ENCODE results near the gene EFCAB6.

The EFCAB6 gene

GRCh38 chr22:43828998-43829782 is 17.1 kb upstream of the EFCAB6 start:
- ATAC-seq: no peak

DNA sequence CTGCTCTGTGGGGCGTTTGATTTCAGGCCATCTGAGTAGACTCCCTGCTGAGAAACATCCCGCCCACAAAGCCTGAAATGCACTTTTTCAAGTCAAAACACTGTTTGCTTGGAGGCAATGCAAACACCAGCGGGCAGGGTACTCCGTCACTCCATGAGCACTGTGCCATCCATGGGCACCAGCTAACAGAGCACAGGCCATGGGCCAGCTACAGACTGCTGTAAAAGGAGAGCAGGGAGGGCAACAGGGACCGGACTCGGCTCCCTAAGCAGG is 16.6 kb upstream of the EFCAB6 start:
- ATAC-seq: no peak

DNA sequence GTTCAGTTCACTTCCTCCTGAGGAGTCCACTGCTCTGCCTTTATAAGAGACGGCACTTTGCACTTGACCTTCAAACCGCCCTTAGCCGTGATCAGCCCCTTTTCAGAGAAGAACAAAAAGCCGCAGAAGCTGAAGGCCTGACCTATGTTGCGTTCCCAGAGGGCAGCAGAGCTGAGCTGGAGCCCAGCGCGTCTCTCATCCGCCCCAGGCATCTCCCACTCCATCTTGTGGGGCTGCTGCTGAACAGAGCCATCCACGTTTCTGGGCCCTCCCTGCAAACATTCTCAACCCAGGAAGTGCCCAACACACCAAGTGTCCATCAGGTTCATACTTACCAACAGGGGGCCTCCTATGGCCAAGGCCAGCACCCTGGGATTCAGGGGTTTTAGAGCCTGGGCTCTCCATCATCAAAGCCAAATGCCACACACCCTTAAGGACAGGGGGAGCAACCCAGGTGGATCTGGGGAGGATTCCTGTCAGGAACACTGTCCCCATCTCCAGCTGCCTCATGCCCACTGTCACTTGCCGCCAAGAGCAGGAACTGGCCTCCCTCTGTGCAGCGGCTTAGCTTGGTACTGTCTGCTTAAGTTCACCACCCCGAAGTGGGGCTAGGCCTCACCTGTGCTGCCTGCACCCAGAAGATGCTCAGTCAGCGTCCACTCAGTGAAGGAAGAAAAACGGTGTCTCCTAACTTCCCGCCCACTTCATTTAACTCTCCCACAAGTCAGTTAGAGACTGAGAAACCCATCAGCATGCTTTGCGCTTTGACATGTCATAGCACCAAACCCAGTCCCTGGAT is 16.0 kb upstream of the EFCAB6 start:
- ATAC-seq: no peak

GRCh38 chr22:43827003-43827735 is 15.1 kb upstream of the EFCAB6 start:
- no peak for ATAC-seq

DNA sequence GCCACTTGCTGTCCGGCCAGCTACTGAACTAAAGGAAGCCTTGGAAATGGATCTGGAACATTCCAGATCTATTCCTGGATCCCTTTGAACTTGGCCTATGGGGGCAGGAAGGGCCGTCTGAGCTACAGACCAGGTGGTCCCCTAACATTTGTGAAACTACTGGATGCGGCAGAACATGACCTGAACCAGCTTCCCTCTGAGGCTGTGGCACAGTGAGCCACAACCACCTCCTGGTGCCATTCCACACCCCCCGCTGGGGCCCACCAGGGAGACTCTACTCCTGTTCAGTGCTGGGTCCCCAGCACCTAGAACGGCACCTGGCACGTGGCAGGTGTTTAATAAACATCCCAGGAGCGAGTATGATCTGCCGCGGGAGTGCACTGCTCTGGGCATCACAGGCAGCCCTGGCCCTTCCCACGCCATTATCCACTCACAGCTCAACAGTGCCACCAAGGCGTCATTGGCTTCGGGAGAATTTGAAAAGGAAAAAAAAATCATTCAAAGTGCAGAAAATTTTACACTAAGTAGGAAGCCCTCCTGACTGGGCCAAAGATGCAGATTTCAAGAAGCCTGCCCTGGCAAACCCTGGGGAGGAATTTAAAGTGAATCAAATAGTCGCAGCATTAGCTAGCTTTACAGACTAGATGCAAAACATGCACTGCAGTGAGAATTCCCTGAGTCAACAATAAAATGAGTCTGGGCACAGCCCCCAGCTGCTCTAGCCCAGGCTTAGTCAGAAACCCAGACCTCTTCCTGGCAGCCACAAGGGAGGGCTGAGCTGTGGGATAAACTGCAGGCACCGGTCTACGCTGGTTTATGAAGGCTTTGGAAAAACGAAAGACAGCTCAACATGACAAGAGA is 14.3 kb upstream of the EFCAB6 start:
- ATAC-seq: no peak

GRCh38 chr22:43825651-43826050 is 13.5 kb upstream of the EFCAB6 start:
- ATAC-seq: no peak

DNA sequence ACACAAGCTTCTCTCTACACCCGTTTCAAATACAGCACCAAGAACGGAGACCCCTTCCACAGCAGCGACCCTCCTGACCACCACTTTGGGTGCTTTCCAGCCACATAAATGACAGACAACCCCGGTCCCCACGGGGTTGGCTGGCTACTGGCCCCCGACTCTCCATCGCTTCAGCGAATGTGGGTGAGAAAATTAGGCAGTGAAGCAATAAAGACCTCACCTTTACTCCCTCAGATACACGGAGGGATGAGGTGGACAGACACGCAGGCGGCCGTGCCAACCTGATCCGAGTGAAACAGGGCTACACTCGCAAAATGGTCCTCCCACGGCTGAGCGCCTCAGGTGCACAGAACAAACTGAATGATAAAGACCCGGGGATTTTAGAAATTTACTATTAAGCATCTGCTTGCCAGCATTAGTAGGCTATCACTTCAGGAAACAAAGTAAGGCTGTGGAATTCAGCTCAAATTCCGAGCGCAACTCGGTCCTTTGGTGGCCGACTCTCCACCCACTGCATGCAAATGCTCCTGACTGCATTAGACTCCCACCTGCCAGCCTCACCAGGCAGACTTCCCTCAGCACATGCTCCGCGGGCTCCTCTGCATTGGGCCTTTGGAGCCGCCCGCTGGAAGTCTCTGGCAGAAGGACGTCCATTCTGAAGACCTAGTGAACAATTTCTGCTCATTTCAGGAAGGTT is 12.8 kb upstream of the EFCAB6 start:
- no peak for ATAC-seq

DNA sequence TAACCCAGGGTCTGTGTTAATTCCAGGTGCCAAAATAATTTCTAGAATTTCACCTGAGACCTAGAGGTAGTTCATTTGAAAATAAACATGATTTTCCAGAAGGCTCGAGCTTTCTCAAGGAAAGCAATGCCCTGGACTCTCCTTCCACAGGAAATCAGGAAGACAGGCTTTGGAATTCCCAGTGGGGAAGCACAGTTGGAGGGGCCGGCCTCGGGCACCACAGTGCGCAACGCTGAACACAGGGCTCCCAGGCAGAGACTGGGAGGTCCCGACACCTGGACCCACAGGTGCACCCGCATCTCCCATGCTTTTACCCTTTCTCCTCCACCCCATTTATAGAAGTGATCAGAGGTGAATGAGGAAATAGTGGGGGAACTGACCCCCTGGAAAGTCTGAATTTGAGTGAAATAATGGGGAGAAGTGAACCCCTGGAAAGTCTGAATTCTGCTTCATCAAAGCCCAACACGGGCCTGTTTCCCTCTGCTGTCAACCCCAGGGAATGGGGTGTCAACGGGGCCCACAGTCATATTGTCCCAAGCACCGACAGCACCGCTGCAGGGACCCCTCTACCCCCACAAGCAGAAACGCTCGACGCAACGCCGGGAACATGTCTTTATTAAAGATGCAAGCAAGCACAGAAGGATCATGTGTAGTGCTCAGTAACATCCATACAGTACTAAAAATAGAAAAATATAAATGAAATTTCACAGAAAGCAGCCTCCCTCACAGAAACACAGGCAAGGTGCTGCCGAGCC is 12.0 kb upstream of the EFCAB6 start:
- no peak for ATAC-seq

- ATAC-seq: no peak
Observed at GRCh38 chr22:43823353-43823908, 11.3 kb upstream of the EFCAB6 start.

DNA sequence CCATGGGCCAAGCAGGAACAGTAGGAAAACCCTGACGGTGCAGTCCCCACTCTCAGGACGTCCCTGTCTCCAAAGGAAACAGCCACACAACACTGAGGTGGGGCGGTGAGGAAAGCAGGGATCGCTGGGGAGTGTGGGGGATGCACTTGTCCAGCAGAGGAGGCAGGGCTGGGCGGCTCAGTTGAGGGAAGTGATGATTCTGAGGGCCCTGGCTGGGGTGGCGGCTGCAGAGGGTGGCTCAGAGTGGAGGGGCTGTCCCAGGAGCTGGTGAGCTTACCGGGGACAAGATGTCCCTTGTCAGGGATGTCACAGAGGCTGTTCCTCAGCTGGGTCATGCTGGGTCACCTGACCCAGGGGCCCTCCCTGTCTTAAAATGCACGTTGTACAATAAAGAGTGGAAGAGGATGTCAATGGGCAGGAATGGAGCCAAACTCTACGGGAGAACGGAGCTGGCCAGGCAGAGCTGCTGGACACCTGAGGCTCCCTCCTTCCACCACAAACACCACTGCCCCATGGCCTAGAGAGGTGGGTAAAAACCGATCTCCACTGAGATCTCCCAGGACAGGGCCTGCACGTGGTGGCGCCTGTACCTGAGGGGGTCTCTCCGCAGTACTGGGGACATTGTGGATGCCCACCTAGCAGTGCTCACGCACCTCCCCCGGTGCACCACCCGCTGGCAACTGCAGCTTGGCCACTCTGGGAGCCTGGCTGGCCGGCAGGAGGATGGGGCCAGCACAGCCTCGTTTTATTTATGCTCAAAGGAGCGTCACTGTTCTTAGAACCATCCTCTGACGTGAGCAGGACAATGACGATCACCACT is 9.7 kb upstream of the EFCAB6 start:
- ATAC-seq: no peak

DNA sequence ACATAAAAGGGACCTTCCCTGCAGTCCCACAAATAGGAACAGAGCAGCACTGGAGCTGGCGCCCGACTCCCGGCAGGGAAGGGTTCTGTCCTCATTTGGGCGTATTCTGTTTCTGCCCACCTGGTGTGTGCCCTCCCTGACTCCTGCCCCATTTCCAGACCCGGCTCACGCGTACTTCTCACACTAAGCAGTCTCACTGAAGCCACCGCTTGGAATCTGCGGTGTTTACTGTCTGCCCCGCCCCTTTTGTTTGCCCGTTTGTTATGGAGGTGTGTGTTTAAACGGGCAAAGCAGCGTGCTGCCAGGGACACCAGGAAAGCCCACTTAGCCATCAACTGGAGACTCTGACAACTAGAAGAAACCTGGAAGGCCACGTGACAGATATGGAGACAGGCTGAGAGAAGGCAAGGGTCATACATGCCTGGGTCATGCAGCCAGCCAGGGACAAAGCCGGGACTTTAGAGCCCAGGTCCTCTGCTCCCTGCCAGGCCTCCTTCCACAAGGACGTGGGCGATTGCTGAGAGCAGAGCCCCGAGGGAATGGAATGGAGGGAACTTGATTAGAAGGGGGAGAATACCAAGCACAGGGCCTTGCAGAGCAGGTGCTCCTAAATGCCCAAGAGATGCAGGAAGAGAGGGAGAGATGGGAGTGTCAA is 8.7 kb upstream of the EFCAB6 start:
- ATAC-seq: no peak

- ATAC-seq: no peak
Observed at GRCh38 chr22:43819931-43820640, 8.0 kb upstream of the EFCAB6 start.

DNA sequence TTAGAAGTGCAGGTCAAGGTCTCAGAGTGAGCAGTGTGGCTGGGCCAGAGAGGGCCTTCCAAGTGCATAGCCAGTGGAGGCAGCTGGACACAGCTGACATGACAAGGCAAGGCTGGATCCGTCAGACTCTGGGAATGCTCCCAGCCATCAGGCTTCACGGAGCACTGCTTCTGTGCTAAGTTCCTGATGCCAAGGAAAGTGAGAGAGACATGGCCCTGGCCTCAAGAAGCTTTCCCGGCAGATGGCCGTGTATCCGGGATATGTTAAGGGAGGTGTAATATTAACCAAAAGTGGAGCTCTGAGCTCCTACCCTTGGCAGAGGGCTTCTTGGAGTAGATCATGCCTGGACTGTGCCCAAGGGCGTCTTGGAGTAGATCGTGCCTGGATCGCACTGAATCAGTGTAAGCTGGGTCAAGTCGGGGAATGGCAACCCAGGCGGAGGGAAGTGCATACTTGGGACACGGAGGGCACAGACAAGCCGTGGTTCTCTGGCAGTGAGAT is 7.4 kb upstream of the EFCAB6 start:
- no peak for ATAC-seq

DNA sequence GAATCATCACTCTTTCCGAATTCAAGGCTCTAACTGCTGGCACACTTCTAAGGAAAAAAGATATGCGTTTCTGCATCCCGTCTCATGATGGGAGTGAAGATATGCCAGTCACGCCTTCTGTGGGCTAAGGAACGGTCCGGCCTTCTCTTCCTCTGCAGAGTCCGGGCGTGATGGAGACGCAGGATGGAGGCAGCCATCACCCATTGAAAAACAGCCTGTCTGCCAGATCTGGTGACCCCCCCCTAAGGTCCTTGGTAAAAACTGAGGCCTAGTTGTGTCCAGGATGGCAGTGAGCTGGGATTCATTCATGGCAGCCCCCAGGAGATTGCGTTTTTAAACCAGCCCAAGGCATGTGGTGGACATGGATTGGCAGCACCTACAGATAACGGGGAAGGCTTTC is 6.9 kb upstream of the EFCAB6 start:
- no peak for ATAC-seq

GRCh38 chr22:43817402-43817801 is 5.3 kb upstream of the EFCAB6 start:
- no peak for ATAC-seq

DNA sequence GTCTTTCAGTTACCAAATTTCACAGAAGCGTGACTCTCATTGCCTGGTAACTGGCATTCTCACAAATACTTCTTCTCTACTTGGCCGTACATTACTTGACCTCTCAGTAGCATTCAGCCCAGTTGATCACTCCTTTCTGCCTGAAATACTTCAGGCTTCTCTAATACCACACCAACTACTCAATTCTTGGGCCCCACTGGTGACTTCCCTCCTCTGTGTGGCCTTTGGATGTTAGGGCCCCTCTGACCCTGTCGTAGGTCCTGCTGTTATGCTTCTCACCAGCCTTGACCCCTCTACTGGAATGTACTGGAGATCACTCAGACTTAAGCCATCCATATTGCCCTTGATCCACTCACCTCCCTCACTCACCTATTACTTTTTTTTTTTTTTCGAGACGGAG is 2.2 kb upstream of the EFCAB6 start:
- ATAC-seq: no peak

DNA sequence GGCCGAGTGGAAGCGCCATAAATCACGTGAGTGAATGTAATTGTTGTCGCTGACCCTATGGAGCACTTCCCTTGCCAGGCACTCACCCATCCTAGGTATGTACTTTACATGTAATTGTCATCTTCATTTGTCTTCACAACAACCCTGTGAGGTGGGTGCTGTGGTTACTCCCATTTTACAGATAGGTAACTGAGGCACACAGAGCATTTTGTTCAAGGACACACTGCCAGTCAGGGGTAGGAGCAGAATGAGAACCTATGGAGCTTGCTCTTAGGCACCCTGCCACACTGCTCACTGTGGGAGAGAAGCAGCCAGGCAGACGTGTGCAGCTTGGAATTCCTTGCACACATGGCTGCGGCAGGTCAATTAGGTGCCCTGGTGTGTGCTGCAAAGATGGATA is 785 bp upstream of the EFCAB6 start:
- ATAC-seq: no peak

DNA sequence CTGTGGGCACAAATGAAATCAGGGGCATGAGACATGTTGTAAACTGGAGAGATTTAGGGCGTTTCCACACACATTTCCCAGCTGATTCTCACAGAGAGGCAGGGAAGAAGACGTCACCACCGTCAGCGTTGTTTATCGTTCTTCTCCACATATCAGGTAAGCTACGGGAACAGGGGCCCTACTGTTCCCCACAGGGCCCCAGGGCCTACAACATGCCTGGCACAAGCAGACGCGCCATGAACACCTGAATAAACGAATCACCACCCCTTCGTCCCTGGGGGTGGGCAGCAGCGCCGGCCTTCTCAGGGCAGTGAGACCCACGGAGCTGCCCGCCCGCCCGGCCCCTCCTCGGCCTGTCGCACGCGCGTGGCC is 342 bp downstream of the EFCAB6 start:
- no peak for ATAC-seq
